LNCAP (cell line): Measurements from ENCODE around the gene ONECUT1.
A peak's percentile ranks its signal among the peaks of the same experiment; 100 is the strongest.

Experiments used
- TF ChIP-seq, protein P1 (sequence below): fragments of 450-650 bp; IDR thresholded peaks from 2 replicates; pipeline ENCODE4 v1.5.1; 2017; ENCODE audit warnings: mild to moderate bottlenecking

The ONECUT1 gene

GRCh38 chr15:52787549-52788098, 2.5 kb downstream of the ONECUT1 start:
- TF ChIP-seq, protein P1, sequence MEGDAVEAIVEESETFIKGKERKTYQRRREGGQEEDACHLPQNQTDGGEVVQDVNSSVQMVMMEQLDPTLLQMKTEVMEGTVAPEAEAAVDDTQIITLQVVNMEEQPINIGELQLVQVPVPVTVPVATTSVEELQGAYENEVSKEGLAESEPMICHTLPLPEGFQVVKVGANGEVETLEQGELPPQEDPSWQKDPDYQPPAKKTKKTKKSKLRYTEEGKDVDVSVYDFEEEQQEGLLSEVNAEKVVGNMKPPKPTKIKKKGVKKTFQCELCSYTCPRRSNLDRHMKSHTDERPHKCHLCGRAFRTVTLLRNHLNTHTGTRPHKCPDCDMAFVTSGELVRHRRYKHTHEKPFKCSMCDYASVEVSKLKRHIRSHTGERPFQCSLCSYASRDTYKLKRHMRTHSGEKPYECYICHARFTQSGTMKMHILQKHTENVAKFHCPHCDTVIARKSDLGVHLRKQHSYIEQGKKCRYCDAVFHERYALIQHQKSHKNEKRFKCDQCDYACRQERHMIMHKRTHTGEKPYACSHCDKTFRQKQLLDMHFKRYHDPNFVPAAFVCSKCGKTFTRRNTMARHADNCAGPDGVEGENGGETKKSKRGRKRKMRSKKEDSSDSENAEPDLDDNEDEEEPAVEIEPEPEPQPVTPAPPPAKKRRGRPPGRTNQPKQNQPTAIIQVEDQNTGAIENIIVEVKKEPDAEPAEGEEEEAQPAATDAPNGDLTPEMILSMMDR: no peak

DNA sequence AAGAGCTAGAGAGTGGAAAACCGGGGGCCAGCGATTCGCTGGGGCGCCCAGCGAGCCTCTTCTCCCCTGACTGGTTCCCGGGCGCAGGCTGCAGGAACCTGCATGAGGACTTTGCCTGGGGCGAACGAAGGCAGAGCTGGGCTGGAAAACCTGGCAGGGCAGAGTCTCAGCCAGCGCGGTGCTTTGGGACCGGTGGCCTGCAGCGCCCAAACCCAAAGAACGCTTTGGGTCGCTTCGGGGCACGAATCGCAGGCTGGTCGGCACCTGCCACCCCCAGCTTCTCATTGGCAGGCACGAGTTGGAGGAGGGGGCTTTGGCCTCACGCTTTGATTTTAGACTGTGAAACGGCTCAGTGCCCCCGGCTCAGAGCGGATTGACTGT, 3.0 kb downstream of the ONECUT1 start:
- TF ChIP-seq, protein P1: no peak

DNA sequence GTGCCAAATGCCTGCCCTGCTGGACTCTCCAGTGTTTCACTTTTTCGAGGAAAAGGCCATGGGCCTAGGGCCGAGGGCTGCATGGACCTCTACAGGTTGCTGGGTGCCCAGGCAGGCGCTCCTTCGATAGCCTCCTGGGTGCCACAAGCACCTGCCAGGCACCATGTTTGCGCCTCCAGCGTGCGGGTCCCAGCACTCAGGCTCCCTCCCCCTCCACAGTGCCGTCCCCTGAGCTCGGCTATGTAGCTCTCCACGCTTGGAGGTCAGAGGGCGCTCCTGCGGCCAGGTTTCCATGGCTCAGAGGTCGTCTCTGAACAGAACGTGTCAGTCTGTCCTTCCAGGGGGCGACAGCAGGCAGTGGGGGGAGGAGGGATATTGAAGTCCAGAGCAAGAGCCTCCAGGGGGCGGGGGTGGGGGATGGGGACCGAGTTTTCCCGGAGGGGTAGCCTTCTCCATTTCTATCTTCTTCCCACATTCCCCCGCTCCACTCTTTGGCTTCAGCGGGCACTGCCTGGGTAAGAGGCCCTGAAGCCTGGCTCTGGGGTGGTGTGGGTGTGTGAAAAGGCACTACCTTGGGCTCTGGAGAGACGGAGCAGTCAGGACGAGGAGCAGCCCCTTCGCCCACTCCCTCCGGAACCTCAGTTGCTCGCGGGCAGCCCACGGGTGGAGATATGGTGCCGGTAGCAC, 3.6 kb downstream of the ONECUT1 start:
- TF ChIP-seq, protein P1: no peak

DNA sequence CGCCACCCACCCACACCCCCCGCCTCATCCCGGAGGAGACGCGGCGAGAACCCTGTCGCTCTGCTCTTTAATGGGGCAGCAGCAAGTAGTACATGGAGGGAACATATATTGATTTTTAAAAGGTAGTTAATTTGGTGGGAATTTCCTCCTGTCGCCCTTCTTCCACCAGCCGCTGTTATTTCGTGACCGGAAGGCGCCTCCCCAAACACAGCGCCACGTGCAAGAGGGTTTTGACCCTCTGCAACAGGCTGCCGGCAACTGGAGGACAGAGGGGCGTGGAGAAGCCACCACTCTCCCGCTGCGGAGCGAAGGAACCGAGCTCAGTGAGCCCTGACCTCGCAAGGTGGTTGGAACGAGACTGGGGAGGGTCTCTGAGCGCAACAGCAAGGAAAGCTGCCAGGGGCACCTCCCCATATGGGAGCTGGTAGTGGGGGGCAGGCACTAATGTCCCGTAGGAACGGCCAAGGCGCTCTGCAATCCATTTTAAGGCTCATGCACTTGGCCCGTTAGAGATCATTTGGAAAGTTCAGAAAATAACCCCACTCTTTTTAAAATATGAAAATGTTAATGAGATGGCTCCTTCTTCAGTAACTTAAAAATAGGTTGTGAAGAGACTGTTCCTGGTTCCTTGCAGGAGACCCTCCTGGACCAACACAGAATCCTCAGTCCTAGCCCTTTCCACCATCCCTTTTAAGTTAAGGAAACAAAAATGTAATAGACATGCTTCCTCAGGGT, 4.3 kb downstream of the ONECUT1 start:
- TF ChIP-seq, protein P1: no peak

GRCh38 chr15:52784799-52785671, 5.1 kb downstream of the ONECUT1 start:
- TF ChIP-seq, protein P1: no peak

DNA sequence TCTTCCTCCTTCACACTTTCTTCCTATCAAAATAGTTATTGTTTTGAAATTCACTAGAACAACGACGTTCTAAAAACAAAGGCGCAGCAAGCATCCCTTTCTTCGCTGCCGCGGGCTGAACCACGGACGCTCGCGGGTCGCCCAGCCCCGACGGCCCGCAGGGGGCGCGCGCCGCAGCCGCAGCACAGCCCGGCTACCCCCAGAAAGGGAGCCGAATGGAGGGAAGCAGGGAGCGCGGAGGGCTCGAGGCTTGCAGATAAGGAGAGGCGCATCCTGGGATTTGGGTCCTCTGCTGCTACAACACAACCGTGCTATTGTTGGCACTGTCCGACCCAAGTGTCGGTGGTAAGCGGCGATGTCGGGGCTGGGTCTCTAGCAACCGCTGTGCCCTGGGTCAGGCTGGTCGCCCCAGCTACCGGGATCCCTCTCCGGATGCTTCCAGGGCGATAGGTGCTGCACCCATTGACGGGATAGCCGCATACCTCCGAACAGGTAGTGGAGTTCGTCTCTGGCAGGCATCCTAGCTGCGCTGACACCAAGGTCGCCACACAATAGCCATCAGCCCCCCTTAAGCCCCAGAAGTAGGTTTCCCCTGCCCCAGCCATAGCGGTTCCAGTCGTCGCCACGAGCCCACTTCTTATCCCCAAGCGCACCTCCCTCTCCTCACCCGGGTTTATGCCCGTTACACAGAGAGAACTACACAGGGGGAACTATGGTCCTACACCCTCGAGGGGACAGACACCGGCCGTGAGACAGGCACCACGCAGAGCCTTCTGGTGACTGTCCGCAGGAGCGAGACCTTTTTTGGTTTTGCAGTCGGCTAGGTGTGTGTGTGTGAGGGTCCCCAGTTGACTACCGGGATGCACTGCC, 6.0 kb downstream of the ONECUT1 start:
- TF ChIP-seq, protein P1: peak; percentile 64
